OCI-LY7 (cell line): ENCODE data around the gene GXYLT2. TPM values are rescaled to one million over a fixed set of nuclear protein-coding genes. Genes with fewer than 3 reads are reported as not detected.
A peak's percentile ranks its signal among the peaks of the same experiment; 100 is the strongest.

ENCODE experiments used
- BruUV-seq: library from RNA; stranded (reverse); fragments of 400-500 nt; replicated peaks from 2 replicates; lab custom pipeline; 2021; lab: Mats Ljungman, UMichigan
- CTCF ChIA-PET: fragments of 300-600 bp; sonication (Branson Sonifier 250); formaldehyde crosslinking; loops from one replicate; lab custom pipeline; 2022; ENCODE audit warnings: antibody characterized with exemption; ENCODE audit not compliant: unreplicated experiment; lab: Charles Lee
- POLR2A ChIA-PET: fragments of 300-600 bp; sonication (Branson Sonifier 250); formaldehyde crosslinking; loops from one replicate; lab custom pipeline; 2022; ENCODE audit warnings: antibody characterized with exemption; lab: Charles Lee
- DNase-seq: peaks from one replicate; pipeline ENCODE4 v3.0.0-alpha.2; 2015; ENCODE audit warnings: low spot score
- H2AFZ ChIP-seq: fragments of 200-600 bp; sonication (generic), shearing (Covaris generic); 2 replicates; pipeline ENCODE4 v1.6.1; 2014; ENCODE audit warnings: mild to moderate bottlenecking, antibody characterized with exemption, low read length, moderate library complexity
- H3K27ac ChIP-seq: fragments of 200-600 bp; sonication (generic); 2 replicates; pipeline ENCODE4 v1.5.1; 2014; ENCODE audit warnings: mixed run types, low read depth, mild to moderate bottlenecking, moderate library complexity, low read length, inconsistent platforms; ENCODE audit not compliant: poor library complexity, severe bottlenecking
- H3K36me3 ChIP-seq: fragments of 200-600 bp; sonication (generic); 2 replicates; pipeline ENCODE4 v1.6.1; 2014; ENCODE audit warnings: mild to moderate bottlenecking, antibody characterized with exemption, low read length, moderate library complexity, mixed read lengths; ENCODE audit not compliant: insufficient read depth
- H3K4me1 ChIP-seq: fragments of 200-600 bp; sonication (generic); 2 replicates; pipeline ENCODE4 v1.5.1; 2014; ENCODE audit warnings: mild to moderate bottlenecking, low read length; ENCODE audit not compliant: insufficient read depth, poor library complexity, severe bottlenecking
- H3K4me2 ChIP-seq: fragments of 200-600 bp; sonication (generic); 2 replicates; pipeline ENCODE4 v1.6.1; 2014; ENCODE audit warnings: mild to moderate bottlenecking, low read length
- H3K4me3 ChIP-seq: fragments of 200-600 bp; sonication (generic); 2 replicates; pipeline ENCODE4 v1.5.1; 2014; ENCODE audit warnings: mild to moderate bottlenecking, low read depth, low read length; ENCODE audit not compliant: poor library complexity, severe bottlenecking
- H3K79me2 ChIP-seq: fragments of 200-600 bp; sonication (generic); 2 replicates; pipeline ENCODE4 v1.6.1; 2016; ENCODE audit warnings: low read depth, mild to moderate bottlenecking, low read length, moderate library complexity, mixed read lengths; ENCODE audit not compliant: insufficient read depth
- H3K9me2 ChIP-seq: fragments of 200-600 bp; sonication (generic); 2 replicates; pipeline ENCODE4 v1.6.1; 2016; ENCODE audit warnings: mild to moderate bottlenecking, low read length, mixed read lengths; ENCODE audit not compliant: insufficient read depth
- H3K9me3 ChIP-seq: fragments of 200-600 bp; sonication (generic); 2 replicates; pipeline ENCODE4 v1.6.1; 2014; ENCODE audit warnings: mild to moderate bottlenecking, mixed run types, low read length, mixed read lengths
- H4K20me1 ChIP-seq: fragments of 200-600 bp; sonication (generic); 2 replicates; pipeline ENCODE4 v1.6.1; 2014; ENCODE audit warnings: mild to moderate bottlenecking, antibody characterized with exemption, low read length, moderate library complexity, mixed read lengths; ENCODE audit not compliant: insufficient read depth
- EZH2phosphoT487 ChIP-seq: fragments of 200-600 bp; sonication (generic); IDR thresholded peaks from 2 replicates; pipeline ENCODE4 v1.6.1; 2018; ENCODE audit warnings: low read depth, borderline replicate concordance, mild to moderate bottlenecking, mixed run types, antibody characterized with exemption, low read length, moderate library complexity, mixed read lengths
- intact Hi-C: fragments of 100-400 bp; cut with micrococcal nuclease; formaldehyde crosslinking; loops from one replicate; pipeline ENCODE4 v1.10.0; 2022; ENCODE audit not compliant: unreplicated experiment
- total RNA-seq, 2 experiments: library from RNA; depleted of rRNA in 1 of 2; stranded (reverse); fragments of >200 nt in 1 of 2; shearing (Covaris generic) in 1 of 2; gene quantifications; 2 replicates each; pipeline ENCODE4 v1.2.3, GENCODE V29; 2014 to 2022
- TF ChIP-seq, protein P1 (sequence below): fragments of 200-600 bp; sonication (generic); conservative IDR thresholded peaks from 2 replicates; pipeline ENCODE4 v1.5.1; 2014; ENCODE audit warnings: mild to moderate bottlenecking, antibody characterized with exemption, low read length, moderate library complexity, mixed read lengths

The GXYLT2 gene
- total RNA-seq, 2 experiments from 2014 or later: not detected

DNA sequence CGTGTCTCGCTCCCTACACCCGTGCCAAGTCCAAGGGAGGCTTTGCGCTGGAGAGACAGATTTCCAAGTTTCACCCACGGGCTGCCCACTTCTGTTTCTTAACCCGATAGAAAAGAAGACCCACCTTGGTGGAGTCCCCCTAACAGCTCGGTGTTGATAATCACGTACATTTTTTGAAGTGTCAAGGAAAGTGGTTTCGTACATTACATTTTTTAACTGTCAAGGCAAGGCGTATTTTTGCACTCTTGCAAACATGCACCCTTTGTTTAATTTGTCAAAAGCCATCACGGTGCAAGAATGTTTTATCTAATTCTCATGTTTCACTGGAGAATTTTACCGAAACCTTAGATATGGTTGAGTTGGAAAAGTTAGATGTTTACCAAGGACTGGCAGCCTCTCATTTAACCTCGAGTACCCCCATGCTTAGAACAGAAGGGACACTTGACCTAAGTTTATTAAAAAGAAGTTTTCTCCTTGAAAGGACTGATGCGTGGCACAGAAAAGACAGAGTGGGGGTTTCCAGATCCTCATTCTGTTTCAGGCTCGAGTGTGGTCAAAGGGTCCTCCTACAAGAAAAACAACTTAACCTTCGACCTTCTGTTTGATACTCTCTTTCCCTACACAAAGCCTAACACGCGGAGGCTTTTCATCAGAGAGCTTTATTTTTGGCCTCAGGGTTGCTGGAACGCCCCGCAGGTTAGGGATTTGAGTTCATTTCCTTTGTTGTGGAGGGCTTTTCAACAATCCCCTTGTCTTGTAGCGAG is 882 bp downstream of the GXYLT2 start:
- Histone ChIP-seq H3K4me1 (no peaks in the 10 kb centered on the region), H3K4me3 (no peak overlapping the region), H4K20me1 (no peaks in the 10 kb centered on the region), H3K9me2 (no peaks in the 10 kb centered on the region), H3K27ac (no peak overlapping the region), H2AFZ (no peak overlapping the region), H3K79me2 (no peaks in the 10 kb centered on the region), H3K36me3 (no peaks in the 10 kb centered on the region), H3K9me3 (no peaks in the 10 kb centered on the region), H3K4me2 (no peak overlapping the region)
- intact Hi-C loops: no loop called here
- POLR2A ChIA-PET: interaction anchor here (0.5 to 0.6 kb wide), 2 partner anchors 106 to 1099 kb away, joined by 3 read pairs; no protein-coding TSS in a partner anchor
- DNase-seq: no peak
- no TSS peak for BruUV-seq
- no peak; the same call in 1 of the 2 replicates for TF ChIP-seq EZH2phosphoT487
- TF ChIP-seq, protein P1, sequence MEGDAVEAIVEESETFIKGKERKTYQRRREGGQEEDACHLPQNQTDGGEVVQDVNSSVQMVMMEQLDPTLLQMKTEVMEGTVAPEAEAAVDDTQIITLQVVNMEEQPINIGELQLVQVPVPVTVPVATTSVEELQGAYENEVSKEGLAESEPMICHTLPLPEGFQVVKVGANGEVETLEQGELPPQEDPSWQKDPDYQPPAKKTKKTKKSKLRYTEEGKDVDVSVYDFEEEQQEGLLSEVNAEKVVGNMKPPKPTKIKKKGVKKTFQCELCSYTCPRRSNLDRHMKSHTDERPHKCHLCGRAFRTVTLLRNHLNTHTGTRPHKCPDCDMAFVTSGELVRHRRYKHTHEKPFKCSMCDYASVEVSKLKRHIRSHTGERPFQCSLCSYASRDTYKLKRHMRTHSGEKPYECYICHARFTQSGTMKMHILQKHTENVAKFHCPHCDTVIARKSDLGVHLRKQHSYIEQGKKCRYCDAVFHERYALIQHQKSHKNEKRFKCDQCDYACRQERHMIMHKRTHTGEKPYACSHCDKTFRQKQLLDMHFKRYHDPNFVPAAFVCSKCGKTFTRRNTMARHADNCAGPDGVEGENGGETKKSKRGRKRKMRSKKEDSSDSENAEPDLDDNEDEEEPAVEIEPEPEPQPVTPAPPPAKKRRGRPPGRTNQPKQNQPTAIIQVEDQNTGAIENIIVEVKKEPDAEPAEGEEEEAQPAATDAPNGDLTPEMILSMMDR: no peak
- CTCF ChIA-PET: no interaction called here

DNA sequence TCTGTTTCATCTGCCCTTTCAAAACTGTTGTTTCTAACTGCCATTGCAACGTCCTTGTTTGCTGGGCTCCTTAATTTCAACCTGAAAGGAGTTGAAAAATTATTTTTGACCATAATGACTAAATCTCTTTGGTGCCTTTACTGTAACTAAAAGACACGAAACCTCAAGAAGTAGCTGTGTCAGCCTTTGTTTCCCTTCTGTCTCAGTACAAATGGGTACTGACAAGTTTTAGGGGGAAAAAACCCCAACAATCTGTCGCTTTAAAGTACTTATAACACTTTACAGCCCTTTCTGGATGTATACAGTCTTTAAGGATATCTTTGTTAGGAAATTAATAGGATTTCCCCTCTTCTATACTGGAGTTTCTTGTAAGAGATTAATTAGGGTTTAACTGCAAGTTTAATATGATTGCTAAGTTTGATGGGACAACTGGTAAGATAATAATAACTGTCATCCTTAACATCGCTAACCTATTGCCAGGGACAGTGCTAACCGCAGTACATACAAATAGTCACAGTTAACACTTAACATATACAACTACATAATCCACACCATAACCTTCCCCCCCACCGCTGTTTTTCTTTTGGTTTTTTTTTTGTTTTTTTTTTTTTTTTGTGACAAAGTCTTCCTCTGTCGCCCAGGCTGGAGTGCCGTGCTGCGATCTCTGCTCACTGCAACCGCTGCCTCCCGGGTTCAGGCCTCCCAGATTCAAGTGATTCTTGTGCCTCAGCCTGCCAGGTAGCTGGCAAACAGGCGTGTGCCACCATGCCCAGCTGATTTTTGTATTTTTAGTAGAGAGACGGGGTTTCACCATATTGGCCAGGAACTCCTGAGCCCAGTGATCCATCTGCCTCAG is 1.7 kb downstream of the GXYLT2 start:
- no peaks in the 10 kb centered on the region for H3K36me3 ChIP-seq
- TF ChIP-seq, protein P1: no peak
- TF ChIP-seq EZH2phosphoT487: 0 out of 2 replicates have a peak, but pooled peaks have one; percentile 47
- DNase-seq: no peak
- H3K27ac ChIP-seq: no peak overlapping the region
- no peaks in the 10 kb centered on the region for H3K4me1 ChIP-seq
- CTCF ChIA-PET: no interaction called here
- H3K4me3 ChIP-seq: no peak overlapping the region
- H3K9me2 ChIP-seq: no peaks in the 10 kb centered on the region
- no peaks in the 10 kb centered on the region for H3K79me2 ChIP-seq
- POLR2A ChIA-PET: interaction anchor here (0.5 kb wide), 1 partner anchor 105 kb away, joined by 3 read pairs; no protein-coding TSS in a partner anchor
- H4K20me1 ChIP-seq: no peaks in the 10 kb centered on the region
- no peak overlapping the region for H2AFZ ChIP-seq
- BruUV-seq: no TSS peak
- intact Hi-C loops: no loop called here
- H3K4me2 ChIP-seq: no peak overlapping the region
- H3K9me3 ChIP-seq: no peaks in the 10 kb centered on the region
